Panc1 (cell line): ENCODE results near the gene CKAP5. TPM values are rescaled to one million over a fixed set of nuclear protein-coding genes. Genes with fewer than 3 reads are reported as not detected.

Experiments
- ATAC-seq: fragments of 200-7000 bp; cut with Tn5 transposase; 2 replicates; pipeline ENCODE4 v1.9.1; 2020; ENCODE audit warnings: mild to moderate bottlenecking, moderate library complexity
- BruUV-seq: library from RNA; stranded (reverse); fragments of 400-500 nt; replicated peaks from 2 replicates; lab custom pipeline; 2021; lab: Mats Ljungman, UMichigan
- CTCF ChIA-PET: fragments of 300-600 bp; sonication (Branson Sonifier 250); formaldehyde crosslinking; loops from one replicate; lab custom pipeline; 2022; ENCODE audit warnings: antibody characterized with exemption; lab: Charles Lee
- POLR2A ChIA-PET: fragments of 300-600 bp; sonication (Branson Sonifier 250); formaldehyde crosslinking; loops from one replicate; lab custom pipeline; 2022; ENCODE audit warnings: antibody characterized with exemption; lab: Charles Lee
- DNase-seq: peaks from one replicate; pipeline ENCODE4 v3.0.0-alpha.2; 2010; ENCODE audit warnings: low read depth, low spot score
- H3K27ac ChIP-seq: 2 replicates; pipeline ENCODE4 v1.5.1; 2011; ENCODE audit warnings: mild to moderate bottlenecking, low read length, inconsistent platforms
- H3K27me3 ChIP-seq: fragments of 200-500 bp; sonication (Bioruptor generic); 2 replicates; pipeline ENCODE4 v1.6.0; 2014; ENCODE audit warnings: low read length, inconsistent platforms; ENCODE audit not compliant: control insufficient read depth, insufficient read depth
- H3K36me3 ChIP-seq: fragments of 200-500 bp; sonication (Bioruptor generic); 2 replicates; pipeline ENCODE4 v1.5.1; 2014; ENCODE audit warnings: inconsistent platforms, mild to moderate bottlenecking, low read length, moderate library complexity; ENCODE audit not compliant: control insufficient read depth, insufficient read depth
- H3K4me1 ChIP-seq: 2 replicates; pipeline ENCODE4 v1.5.1; 2011; ENCODE audit warnings: inconsistent platforms, mild to moderate bottlenecking, low read length, moderate library complexity; ENCODE audit not compliant: control insufficient read depth, insufficient read depth
- H3K4me3 ChIP-seq, 2 experiments: 2 replicates each; pipeline ENCODE4 v1.5.1; 2011 to 2012; ENCODE audit warnings: low read depth in 2 of 2, low read length in 2 of 2, mild to moderate bottlenecking in 2 of 2, inconsistent platforms in 1 of 2, moderate library complexity in 1 of 2
- H3K9me3 ChIP-seq: fragments of 200-500 bp; sonication (Bioruptor generic); 2 replicates; pipeline ENCODE4 v1.5.1; 2014; ENCODE audit warnings: low read depth, mild to moderate bottlenecking, inconsistent platforms, low read length, moderate library complexity; ENCODE audit not compliant: control insufficient read depth, insufficient read depth
- CTCF ChIP-seq: fragments of 450-650 bp; IDR thresholded peaks from 2 replicates; pipeline ENCODE4 v1.5.1; 2017; ENCODE audit warnings: mild to moderate bottlenecking
- POLR2AphosphoS5 ChIP-seq: IDR thresholded peaks from 2 replicates; pipeline ENCODE4 v1.6.1; 2012; ENCODE audit warnings: mild to moderate bottlenecking, low read depth, low read length, moderate library complexity
- REST ChIP-seq, 2 experiments: IDR thresholded peaks; 2 replicates each; pipeline ENCODE4 v1.6.1; 2011 to 2012; ENCODE audit warnings: low read depth in 2 of 2, control low read depth in 1 of 2, low read length in 1 of 2, mild to moderate bottlenecking in 1 of 2, moderate library complexity in 1 of 2; ENCODE audit not compliant: insufficient read depth in 1 of 2
- SIN3A ChIP-seq: IDR thresholded peaks from 2 replicates; pipeline ENCODE4 v1.6.1; 2012; ENCODE audit warnings: low read depth, mild to moderate bottlenecking, low read length, moderate library complexity, borderline replicate concordance; ENCODE audit not compliant: insufficient read depth
- TCF7L2 ChIP-seq: IDR thresholded peaks from 2 replicates; pipeline ENCODE4 v1.6.1; 2011; ENCODE audit warnings: mild to moderate bottlenecking, low read depth, low read length, inconsistent platforms
- in situ Hi-C: cut with HindIII; loops from 2 replicates; pipeline ENCODE4 v1.10.0; 2016; ENCODE audit warnings: low sequenced_read_pairs, low pct_unique_long_range_greater_than_20kb
- intact Hi-C: fragments of 100-400 bp; cut with micrococcal nuclease; formaldehyde crosslinking; loops from one replicate; pipeline ENCODE4 v1.10.0; 2022; ENCODE audit not compliant: unreplicated experiment
- total RNA-seq: library from RNA; stranded (reverse); gene quantifications from one replicate; pipeline ENCODE4 v1.2.1, GENCODE V29; 2021; ENCODE audit not compliant: unreplicated experiment

The CKAP5 gene
- total RNA-seq, 1 experiment from 2014 or later: 191 TPM

GRCh38 chr11:46826310-46827044 is 19.6 kb downstream of the CKAP5 start:
- POLR2A ChIA-PET: interaction anchor here (0.6 kb wide), 1 partner anchor 361 kb away, joined by 4 read pairs; no protein-coding TSS in a partner anchor
- H3K9me3 ChIP-seq: no peaks in the 10 kb centered on the region
- intact Hi-C loops: no loop called here
- no peaks in the 10 kb centered on the region for H3K27me3 ChIP-seq
- in situ Hi-C loops: no loop called here
- TF ChIP-seq POLR2AphosphoS5 (no peak; the same call in 1 of the 2 replicates), SIN3A (no peak), REST (IDR thresholded peaks at IDR 0.05; ENCODE audit: insufficient read depth in 1 of 2, low read depth in 2 of 2, low read length in 1 of 2) (no peak), CTCF (no peak), TCF7L2 (no peak)
- DNase-seq: no peak
- H3K4me1 ChIP-seq: peaks cover 37% of the 10 kb centered on the region
- peak overlapping the region; percentile 60 for H3K27ac ChIP-seq
- CTCF ChIA-PET: no interaction called here
- H3K4me3 ChIP-seq: peak overlapping the region; percentile 45 to 54
- ATAC-seq: peak; percentile 99
- BruUV-seq: no TSS peak
- H3K36me3 ChIP-seq: no peaks in the 10 kb centered on the region

- H3K36me3 ChIP-seq: peaks cover 43% of the 10 kb centered on the region
- H3K4me1 ChIP-seq: no peaks in the 10 kb centered on the region
- no peak overlapping the region for H3K4me3 ChIP-seq
- POLR2A ChIA-PET: interaction anchor here (0.7 kb wide), 1 partner anchor 331 kb away, joined by 3 read pairs; no protein-coding TSS in a partner anchor
- no peaks in the 10 kb centered on the region for H3K27me3 ChIP-seq
- BruUV-seq: no TSS peak
- TF ChIP-seq CTCF (peak; percentile 57; the same call in 1 of the 2 replicates), TCF7L2 (no peak)
- intact Hi-C loops (no loop called here), in situ Hi-C loops (no loop called here)
- CTCF ChIA-PET: no interaction called here
- DNase-seq: no peak
- H3K27ac ChIP-seq: no peak overlapping the region
- peak; percentile 71; the same call in 1 of the 2 replicates for ATAC-seq
- H3K9me3 ChIP-seq: no peaks in the 10 kb centered on the region
Observed at GRCh38 chr11:46808799-46809431, 37.2 kb downstream of the CKAP5 start.
